Adrenal gland (tissue), 12 donors: ENCODE measurements around the gene REPS1. TPM values are rescaled to one million over a fixed set of nuclear protein-coding genes. Genes with fewer than 3 reads are reported as not detected.

Experiments
- DNase-seq, 7 donors: peaks; one replicate each; pipeline ENCODE4 v3.0.0-alpha.2; 2019 to 2020
- H3K27ac ChIP-seq, 5 donors: fragments of 200-600 bp; sonication (generic) in 4 of 5; 1 replicate in 3 of 5; 2 replicates in 2 of 5; pipeline versions ENCODE4 v1.5.1 to v1.8.0; 2016 to 2020; ENCODE audit warnings: mild to moderate bottlenecking in 1 of 5
- H3K27me3 ChIP-seq: fragments of 200-600 bp; 2 replicates; pipeline ENCODE4 v1.8.0; 2021
- H3K36me3 ChIP-seq, 2 donors: fragments of 200-600 bp; replicated peaks in 1 of 2; 1 replicate in 1 of 2; 2 replicates in 1 of 2; pipeline versions ENCODE4 v1.5.1 to v1.8.0; 2018 to 2022
- H3K4me1 ChIP-seq, 2 donors: fragments of 200-600 bp; replicated peaks in 1 of 2; 1 replicate in 1 of 2; 2 replicates in 1 of 2; pipeline versions ENCODE4 v1.5.1 to v1.8.0; 2018 to 2021
- H3K4me3 ChIP-seq, 4 donors: fragments of 200-600 bp; sonication (generic) in 3 of 4; one replicate each; pipeline ENCODE4 v1.5.1; 2016 to 2018
- H3K9me3 ChIP-seq, 3 donors: fragments of 200-600 bp; sonication (generic) in 1 of 3; replicated peaks in 1 of 3; 1 replicate in 2 of 3; 2 replicates in 1 of 3; pipeline versions ENCODE4 v1.5.1 to v1.8.0; 2016 to 2021
- CTCF ChIP-seq, 6 experiments: fragments of 450-650 bp in 4 of 6; fragments of 200-600 bp in 2 of 6; sonication (generic) in 1 of 6; IDR thresholded peaks; 1 replicate in 5 of 6; 2 replicates in 1 of 6; pipeline versions ENCODE4 v1.5.1 to v1.8.0; 2016 to 2021; ENCODE audit warnings: antibody characterized with exemption in 6 of 6, mild to moderate bottlenecking in 2 of 6, moderate library complexity in 1 of 6
- POLR2A ChIP-seq, 2 donors: fragments of 450-650 bp; IDR thresholded peaks; one replicate each; pipeline ENCODE4 v1.6.1; 2017; ENCODE audit warnings: antibody characterized with exemption in 2 of 2, mild to moderate bottlenecking in 2 of 2, moderate library complexity in 1 of 2
- WGBS, 4 donors: extraction: QIAGEN DNeasy Blood & Tissue Kit in 2 of 4; methylation state at CpG; one replicate each; pipeline versions ENCODE4 v1.1.5 to v1.1.7; 2013 to 2017; 5-methylcytosine and 5-hydroxymethylcytosine counted together
- intact Hi-C, 2 donors: fragments of 100-400 bp; cut with DNase I; formaldehyde crosslinking; loops; one replicate each; pipeline versions ENCODE4 v1.14.1 to v1.15.0; 2022 to 2023
- polyA plus RNA-seq, 3 donors: library from polyadenylated mRNA; stranded (reverse); fragments of 200-250 nt in 2 of 3; fragments of 350-450 nt in 1 of 3; fragmentation: Illumina TruSeq in 1 of 3; extraction: RNeasy Lipid Tissue Mini Kit (QIAGEN cat#74804) in 1 of 3; gene quantifications; one replicate each; pipeline ENCODE4 v1.2.3, GENCODE V29; 2013 to 2014
- total RNA-seq, 9 donors: library from RNA; depleted of rRNA in 4 of 9; stranded (reverse); fragments of >200 nt in 4 of 9; fragments of 120-200 nt in 1 of 9; fragmentation: NEBNext Ultra II Directional in 1 of 9; extraction: Animal tissue kit (Norgen Biotek cat#: 25700) in 1 of 9; gene quantifications; one replicate each; pipeline versions ENCODE4 v1.1.0 to v1.2.4, GENCODE V29; 2013 to 2023
- donor health status: healthy with polysubstance abuse.
- donor health status: Bipolar disorder and iron deficiency.
- donor health status: DM: yes; HTN: yes; CAD: no.
- donor health status: DM: no; HTN: no; CAD: no.
- donor health status: DM: no; HTN: no; CAD: no.
- donor health status: DM: yes; HTN: yes; CAD: no.

Gene REPS1
- total and polyA plus RNA-seq, 12 donors = 19.1 to 36.8 (median 26.4) TPM

GRCh38 chr6:139014945-139015344 is 26.9 kb upstream of the REPS1 start:
- no peaks in the 10 kb centered on the region for H3K36me3 ChIP-seq
- intact Hi-C loops = no loop called here
- no peaks in the 10 kb centered on the region for H3K9me3 ChIP-seq
- peaks cover 4% of the 10 kb centered on the region for H3K27me3 ChIP-seq
- TF ChIP-seq CTCF (IDR thresholded peaks at IDR 0.05) = no peak
- peaks cover 0 to 5% of the 10 kb centered on the region in 2 donors for H3K4me1 ChIP-seq
- DNase-seq = no peak
- no peak overlapping the region for H3K27ac ChIP-seq
- no peak overlapping the region for H3K4me3 ChIP-seq
- WGBS, 4 donors = 55 to 65% (median 62%) methylated on average over 3 of the region's 3 CpGs

- no peaks in the 10 kb centered on the region for H3K36me3 ChIP-seq
- no peak overlapping the region for H3K4me3 ChIP-seq
- H3K9me3 ChIP-seq = no peaks in the 10 kb centered on the region
- H3K27ac ChIP-seq = no peak overlapping the region
- DNase-seq = no peak
- TF ChIP-seq CTCF (IDR thresholded peaks at IDR 0.05) (no peak), POLR2A (IDR thresholded peaks at IDR 0.05) (no peak)
- 92 to 97% (median 95%) methylated on average over 2 to 4 of the region's 4 CpGs for WGBS, 4 donors
- H3K4me1 ChIP-seq = peaks cover 0 to 5% of the 10 kb centered on the region in 2 donors
- intact Hi-C loops = no loop called here
- H3K27me3 ChIP-seq = peaks cover 4% of the 10 kb centered on the region
Observed at GRCh38 chr6:139013185-139013800, 25.2 kb upstream of the REPS1 start.

- intact Hi-C loops = no loop called here
- Histone ChIP-seq H3K27ac (no peak overlapping the region), H3K27me3 (peaks cover 4% of the 10 kb centered on the region), H3K9me3 (no peaks in the 10 kb centered on the region), H3K4me1 (peaks cover 0 to 3% of the 10 kb centered on the region in 2 donors), H3K36me3 (no peaks in the 10 kb centered on the region), H3K4me3 (no peak overlapping the region)
- 66 to 68% (median 67%) methylated on average over 3 of the region's 3 CpGs for WGBS, 4 donors
- no peak for TF ChIP-seq CTCF (IDR thresholded peaks at IDR 0.05)
- DNase-seq = no peak
Observed at GRCh38 chr6:139011980-139012379, 23.9 kb upstream of the REPS1 start.

GRCh38 chr6:139010674-139011073 is 22.6 kb upstream of the REPS1 start:
- TF ChIP-seq CTCF (IDR thresholded peaks at IDR 0.05) = no peak
- no peak for TF ChIP-seq POLR2A (IDR thresholded peaks at IDR 0.05)
- H3K27ac ChIP-seq = no peak overlapping the region
- H3K4me3 ChIP-seq = no peak overlapping the region
- no peaks in the 10 kb centered on the region for H3K9me3 ChIP-seq
- H3K27me3 ChIP-seq = peaks cover 4% of the 10 kb centered on the region
- intact Hi-C loops = no loop called here
- DNase-seq = no peak
- H3K4me1 ChIP-seq = no peaks in the 10 kb centered on the region
- H3K36me3 ChIP-seq = no peaks in the 10 kb centered on the region
